ENCODE data around the gene ZNF765. TPM values are rescaled to one million over a fixed set of nuclear protein-coding genes. Genes with fewer than 3 reads are reported as not detected.

The ZNF765 gene
- total and polyA plus RNA-seq, 9 of the 15 experiments (the other 6 are each of a cell fraction or from before 2014, with no cell fraction given): 5.4 to 17.5 (median 9.6) TPM

- DNase-seq (ENCODE audit: extremely low read depth in 1 of 4, low spot score in 3 of 4): no peak
- intact Hi-C loops (cut with micrococcal nuclease) (no loop called here), in situ Hi-C loops (cut with MboI) (no loop called here)
- ChIA-PET POLR2A (no interaction called here), CTCF (ENCODE audit: low intra/inter-chr PET ratio) (no interaction called here)
- WGBS (ENCODE audit: insufficient coverage, low coverage, missing lambda C conversion rate): 20% methylated on average over 4 of the region's 4 CpGs
- no peak overlapping the region for H3K4me2 ChIP-seq (ENCODE audit: insufficient read depth, low read length)
- no peak for FAIRE-seq
- H3K27me3 ChIP-seq (ENCODE audit: control insufficient read depth in 2 of 2, insufficient read depth in 2 of 2, low read length in 2 of 2): no peaks in the 10 kb centered on the region
- 0 out of 3 replicates have a peak, but pooled peaks cover 2% of the 10 kb centered on the region for H3K36me3 ChIP-seq (ENCODE audit: control insufficient read depth, insufficient read depth, low read length)
- no peaks in the 10 kb centered on the region for H4K20me1 ChIP-seq (replicated peaks; ENCODE audit: control insufficient read depth, insufficient read depth, low read length)
- no TSS peak for BruUV-seq (replicated peaks)
- H3K79me2 ChIP-seq (ENCODE audit: control insufficient read depth, insufficient read depth, low read length): no peaks in the 10 kb centered on the region
- H3K4me3 ChIP-seq: no peak overlapping the region
- H3K9me1 ChIP-seq (ENCODE audit: control insufficient read depth, insufficient read depth, low read length): no peaks in the 10 kb centered on the region
- H3K27ac ChIP-seq (ENCODE audit: extremely low read depth, low read depth, low read length): no peak overlapping the region
- no peaks in the 10 kb centered on the region for H3K9me3 ChIP-seq (replicated peaks; ENCODE audit: control insufficient read depth, insufficient read depth, low read depth, low read length)
- TF ChIP-seq TEAD1 (CRISPR knock-in tag; IDR thresholded peaks at IDR 0.05) (no peak), ZNF57 (CRISPR knock-in tag; IDR thresholded peaks at IDR 0.05) (no peak), NR2F6 (CRISPR knock-in tag; IDR thresholded peaks at IDR 0.05) (no peak)
- ATAC-seq: no peak
- H2AFZ ChIP-seq (ENCODE audit: low read depth, low read length): no peak overlapping the region
- H3K9ac ChIP-seq (ENCODE audit: insufficient read depth in 1 of 2, low read depth in 2 of 2, low read length in 2 of 2): no peak overlapping the region
- no peaks in the 10 kb centered on the region; a peak in 1 of 5 replicates for H3K4me1 ChIP-seq (replicated peaks in 1 of 2; ENCODE audit: control insufficient read depth in 2 of 2, insufficient read depth in 2 of 2, low read length in 2 of 2)
Measured at GRCh38 chr19:53372196-53372595, 22.8 kb upstream of the ZNF765 start.

GRCh38 chr19:53374288-53374687 lies 20.7 kb upstream of the ZNF765 start:
- no peak for FAIRE-seq
- in situ Hi-C loops (cut with MboI): no loop called here
- H3K36me3 ChIP-seq (ENCODE audit: control insufficient read depth, insufficient read depth, low read length): 0 out of 3 replicates have a peak, but pooled peaks cover 2% of the 10 kb centered on the region
- TF ChIP-seq HLTF (IDR thresholded peaks at IDR 0.05) (no peak), PHF20 (IDR thresholded peaks at IDR 0.05; ENCODE audit: partially characterized antibody) (no peak), CEBPZ (IDR thresholded peaks at IDR 0.05; ENCODE audit: borderline replicate concordance, low read depth, low read length) (no peak), TAF7 (tag; IDR thresholded peaks at IDR 0.05) (no peak), SRSF9 (IDR thresholded peaks at IDR 0.05; ENCODE audit: borderline replicate concordance, low read depth, low read length) (no peak), ZNF586 (CRISPR knock-in tag; conservative IDR thresholded peaks at IDR 0.05) (no peak), ATF2 (CRISPR knock-in tag; IDR thresholded peaks at IDR 0.05) (no peak), MTA1 (IDR thresholded peaks at IDR 0.05; ENCODE audit: borderline replicate concordance) (no peak), XRCC3 (IDR thresholded peaks at IDR 0.05) (no peak), ZC3H11A (IDR thresholded peaks at IDR 0.05; ENCODE audit: low read depth, low read length) (no peak)

More at GRCh38 chr19:53374288-53374687, 20.7 kb upstream of the ZNF765 start:
- Histone ChIP-seq H3K27ac (ENCODE audit: extremely low read depth, low read depth, low read length) (no peak overlapping the region), H3K9ac (ENCODE audit: insufficient read depth in 1 of 2, low read depth in 2 of 2, low read length in 2 of 2) (no peak overlapping the region), H3K4me2 (ENCODE audit: insufficient read depth, low read length) (no peak overlapping the region), H3K4me3 (no peak overlapping the region), H3K27me3 (ENCODE audit: control insufficient read depth in 2 of 2, insufficient read depth in 2 of 2, low read length in 2 of 2) (no peaks in the 10 kb centered on the region), H4K20me1 (replicated peaks; ENCODE audit: control insufficient read depth, insufficient read depth, low read length) (no peaks in the 10 kb centered on the region), H2AFZ (ENCODE audit: low read depth, low read length) (no peak overlapping the region), H3K9me3 (replicated peaks; ENCODE audit: control insufficient read depth, insufficient read depth, low read depth, low read length) (no peaks in the 10 kb centered on the region), H3K4me1 (replicated peaks in 1 of 2; ENCODE audit: control insufficient read depth in 2 of 2, insufficient read depth in 2 of 2, low read length in 2 of 2) (no peaks in the 10 kb centered on the region; a peak in 1 of 5 replicates), H3K9me1 (ENCODE audit: control insufficient read depth, insufficient read depth, low read length) (no peaks in the 10 kb centered on the region), H3K79me2 (ENCODE audit: control insufficient read depth, insufficient read depth, low read length) (no peaks in the 10 kb centered on the region)
- ChIA-PET CTCF (ENCODE audit: low intra/inter-chr PET ratio) (no interaction called here), POLR2A (no interaction called here)
- intact Hi-C loops (cut with micrococcal nuclease): no loop called here
- 14% methylated on average over 3 of the region's 3 CpGs for WGBS (ENCODE audit: insufficient coverage, low coverage, missing lambda C conversion rate)
- DNase-seq (ENCODE audit: extremely low read depth in 1 of 4, low spot score in 3 of 4) (no peak), ATAC-seq (no peak)
- BruUV-seq (replicated peaks): no TSS peak
